GM18873 (cell line): Measurements from ENCODE around the gene RPS14.
"Not testable (repeated sequence)": the region's sequence is repeated elsewhere in the genome, so short reads cannot be mapped to it uniquely, and the experiment has no call there.

Source experiments
- ATAC-seq: cut with Tn5 transposase; IDR thresholded peaks from one replicate; pipeline ENCODE4 v1.9.1; 2021; ENCODE audit warnings: mild to moderate bottlenecking, moderate library complexity, moderate number of reproducible peaks; ENCODE audit not compliant: unreplicated experiment, low FRiP score

The RPS14 gene

DNA sequence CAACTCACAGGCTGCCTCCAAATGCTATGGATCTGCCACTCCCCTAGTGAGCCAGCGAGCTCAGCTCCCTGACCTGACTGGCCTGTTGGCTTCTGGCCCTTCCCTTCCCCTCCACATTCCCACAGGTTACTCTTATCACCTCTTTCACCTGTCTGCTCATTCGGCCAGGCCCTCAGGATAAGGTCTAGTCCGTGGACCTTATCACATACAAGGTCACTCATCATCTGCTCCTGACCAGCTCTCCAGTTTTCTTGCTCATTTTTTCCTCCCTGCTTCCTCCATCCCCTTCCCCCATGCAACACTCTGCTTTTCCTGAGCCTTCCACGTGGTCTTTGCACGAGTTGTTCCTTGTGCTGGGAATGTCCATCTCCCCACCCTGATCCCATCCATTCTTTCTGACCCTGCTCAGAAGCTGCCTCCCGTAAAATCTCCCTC, 32.5 kb upstream of the RPS14 start:
- ATAC-seq = no peak

DNA sequence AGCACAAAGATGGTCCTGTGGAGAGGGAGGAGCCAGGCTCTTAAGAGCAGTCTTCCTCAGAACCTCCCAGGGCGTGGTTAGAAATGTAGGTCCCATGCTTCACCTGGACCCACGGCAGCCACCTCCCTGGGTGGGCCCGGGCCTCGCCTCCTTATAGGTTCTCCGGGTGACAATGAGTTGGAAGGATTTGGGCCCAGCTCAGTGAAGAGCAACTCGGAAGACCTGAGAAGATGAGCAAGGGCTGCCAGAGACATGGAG, 32.1 kb upstream of the RPS14 start:
- ATAC-seq = no peak

DNA sequence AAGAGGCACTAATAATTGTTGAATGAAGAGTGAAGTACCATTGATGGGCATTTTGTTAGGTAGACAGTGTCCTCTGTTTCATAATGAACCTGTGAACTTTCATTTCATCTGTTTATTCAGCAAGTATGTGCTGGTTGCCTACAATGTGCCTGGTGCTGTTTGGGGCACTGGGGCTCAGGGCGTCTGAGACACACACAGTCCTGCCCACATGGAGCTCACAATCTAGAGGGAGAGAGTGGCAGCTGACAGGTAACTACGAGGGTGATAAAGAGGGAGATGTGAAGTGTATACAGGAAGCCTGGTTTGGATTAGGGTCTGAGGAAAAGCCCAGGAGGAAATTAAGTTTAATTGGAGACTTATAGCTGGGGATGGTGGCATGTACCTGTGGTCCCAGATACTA, 29.9 kb upstream of the RPS14 start:
- ATAC-seq = no peak

- ATAC-seq = not testable (repeated sequence)
Observed at GRCh38 chr5:150476568-150476967, 27.0 kb upstream of the RPS14 start.

- no peak for ATAC-seq
Observed at GRCh38 chr5:150473673-150474358, 24.3 kb upstream of the RPS14 start.

DNA sequence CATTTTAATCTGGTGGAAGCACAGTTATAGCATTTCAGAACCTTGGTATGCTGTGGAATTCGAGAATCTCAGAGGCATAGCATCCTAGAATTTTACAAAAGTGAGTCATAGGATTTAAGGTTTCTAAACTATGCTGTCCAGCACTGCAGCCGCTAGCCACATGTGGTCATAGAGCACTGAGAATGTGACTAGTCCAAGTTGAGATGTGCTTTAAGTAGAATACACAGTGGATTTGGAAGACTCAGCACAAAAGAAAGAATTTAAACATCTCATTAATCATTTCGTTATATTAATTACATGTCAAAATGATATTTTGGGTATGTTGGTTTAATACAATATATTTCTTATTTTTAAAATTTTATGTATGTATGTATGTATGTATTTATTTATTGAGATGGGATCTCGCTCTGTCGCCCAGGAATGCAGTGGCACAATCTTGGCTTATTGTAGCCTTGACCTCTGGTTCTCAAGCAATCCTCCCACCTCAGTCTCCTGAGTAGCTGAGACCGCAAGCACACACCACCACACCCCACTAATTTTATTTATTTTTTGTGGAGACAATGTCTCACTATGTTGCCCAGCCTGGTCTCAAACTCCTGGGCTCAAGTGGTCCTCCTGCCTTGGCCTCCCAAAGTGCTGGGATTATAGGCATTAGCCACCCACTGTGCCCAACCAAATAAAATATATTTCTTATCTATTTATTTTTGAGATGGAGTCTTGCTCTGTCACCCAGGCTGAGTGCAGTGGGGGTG, 20.4 kb upstream of the RPS14 start:
- ATAC-seq = no peak

GRCh38 chr5:150468206-150468605, 18.7 kb upstream of the RPS14 start:
- ATAC-seq = no peak

DNA sequence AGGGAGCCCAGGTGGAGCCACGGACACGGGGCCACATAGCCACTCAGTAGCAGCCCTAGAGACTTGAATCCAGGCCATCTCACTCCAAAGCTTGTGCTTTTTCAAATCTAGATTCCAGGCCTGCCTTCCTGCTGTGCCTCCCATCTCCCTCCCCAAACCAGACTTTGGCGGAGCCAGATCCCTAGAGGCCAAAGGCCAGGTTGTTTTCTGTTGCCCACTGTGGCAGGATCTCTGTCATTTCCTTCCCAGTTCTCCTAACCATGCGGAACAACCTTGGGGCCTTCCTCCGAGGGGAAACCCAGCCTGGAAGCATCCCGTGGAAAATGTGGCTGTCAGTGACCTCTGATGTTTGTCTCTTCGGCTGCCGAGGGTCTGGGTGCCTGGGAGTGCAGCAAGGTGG, 16.4 kb upstream of the RPS14 start:
- no peak for ATAC-seq

GRCh38 chr5:150464554-150465012, 15.0 kb upstream of the RPS14 start:
- ATAC-seq = no peak

DNA sequence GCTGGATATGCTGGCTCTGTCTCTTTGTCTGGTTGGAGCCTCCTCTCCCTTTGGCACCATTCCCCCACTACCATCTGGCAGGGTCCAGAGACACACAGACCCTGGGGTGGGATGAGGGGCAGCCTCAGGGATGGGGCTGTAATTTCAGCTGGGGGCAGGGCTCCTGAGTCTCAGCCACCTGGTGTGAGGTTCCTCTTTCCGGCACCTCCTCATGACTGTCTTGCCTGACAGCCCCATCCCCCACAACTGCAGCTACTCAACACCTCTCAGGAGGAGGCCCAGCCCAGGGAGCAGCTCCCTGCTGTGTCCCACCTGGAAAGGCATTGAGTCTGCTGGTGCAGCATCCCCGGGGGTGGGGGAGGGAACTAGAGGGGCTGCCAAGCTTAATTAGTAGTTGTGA, 11.7 kb upstream of the RPS14 start:
- ATAC-seq = peak; percentile 71

- no peak for ATAC-seq
Observed at GRCh38 chr5:150460781-150461180, 11.2 kb upstream of the RPS14 start.

DNA sequence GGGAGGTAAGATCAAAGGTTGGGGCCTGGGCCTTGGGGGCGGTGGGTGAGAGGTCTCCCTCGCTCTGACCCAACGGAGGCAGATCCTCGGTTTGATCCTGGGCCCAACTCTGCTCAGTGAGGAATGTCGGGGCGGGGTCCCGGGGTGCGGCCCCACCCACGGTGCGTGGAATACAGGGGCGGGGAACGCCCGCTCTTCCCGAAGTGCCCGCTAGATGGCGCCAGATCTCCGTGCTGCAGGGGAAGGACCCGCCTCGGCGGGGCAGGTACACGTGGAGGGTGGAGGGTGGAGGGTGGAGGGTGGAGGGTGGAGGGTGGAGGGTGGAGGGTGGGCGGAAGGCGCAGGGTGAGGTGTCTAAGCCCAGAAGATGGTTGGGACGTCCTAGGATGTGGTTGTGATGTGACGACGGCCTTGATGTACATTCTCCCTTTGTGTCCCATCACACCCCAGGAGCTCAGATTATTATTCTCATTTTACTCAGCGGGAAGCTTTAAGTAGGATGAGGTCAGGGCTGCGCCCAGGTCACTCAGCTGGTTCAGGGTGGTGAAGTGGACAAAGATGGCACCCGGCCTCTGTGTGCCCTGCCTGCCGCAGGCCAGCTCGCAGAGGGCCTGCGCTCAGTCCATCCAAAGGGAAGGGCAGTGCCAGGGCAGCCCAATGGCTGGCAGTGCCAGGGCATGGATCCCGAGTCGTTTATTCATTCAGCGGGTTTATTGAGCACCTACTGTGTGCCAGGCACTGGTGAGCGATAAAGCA, 9.4 kb upstream of the RPS14 start:
- peak; percentile 62 for ATAC-seq

DNA sequence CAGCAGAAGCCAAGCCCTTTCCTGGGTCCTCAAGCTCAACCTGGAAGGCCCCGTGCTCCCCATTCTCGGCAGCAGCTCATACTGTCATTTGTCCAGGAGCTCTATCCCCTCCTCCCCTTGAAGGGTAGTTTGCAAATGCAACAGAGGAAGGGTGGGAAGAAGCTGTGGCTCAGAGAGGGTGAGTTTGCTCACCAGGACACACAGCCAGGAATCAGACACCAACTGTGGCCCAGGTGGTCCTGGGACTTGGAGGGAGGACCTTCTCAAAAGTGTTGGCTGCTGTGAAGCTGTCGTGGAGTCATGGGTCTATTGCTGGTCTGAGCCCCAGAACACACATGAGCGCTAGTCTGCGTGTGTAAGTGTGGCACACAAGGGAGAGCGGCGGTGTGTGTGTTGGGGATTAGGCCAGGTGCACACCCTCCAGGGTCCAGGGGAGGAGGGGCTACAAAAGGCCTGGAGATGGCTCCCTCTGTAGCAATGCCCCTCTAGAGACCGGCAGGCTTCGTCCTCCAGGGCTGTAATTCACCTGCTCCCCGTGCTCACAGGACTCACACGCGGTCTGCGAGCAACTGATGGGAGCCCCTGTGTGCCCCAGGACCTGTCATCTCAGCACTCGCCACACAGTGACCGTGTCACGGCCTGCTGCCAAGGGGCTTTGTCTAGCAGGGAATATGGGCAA, 8.2 kb upstream of the RPS14 start:
- no peak for ATAC-seq

DNA sequence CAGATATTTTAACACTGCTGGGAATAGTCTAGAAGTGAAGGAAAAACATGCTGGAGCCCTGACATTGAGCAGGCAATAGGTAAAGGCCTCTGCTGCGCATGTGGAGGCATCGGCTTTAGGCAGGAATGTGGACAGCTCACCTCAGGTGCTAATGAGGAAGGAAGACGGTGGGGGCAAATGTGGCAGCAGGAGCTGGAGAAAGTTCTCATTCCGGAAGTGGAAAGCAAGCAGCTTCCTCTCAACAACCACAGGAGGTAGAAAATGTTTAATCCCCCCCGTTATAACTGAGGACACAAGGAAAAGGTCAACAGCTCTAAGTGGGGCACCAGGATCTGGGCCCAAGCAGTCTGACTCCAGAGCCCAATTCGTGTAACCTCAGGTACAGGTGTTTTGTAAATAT, 7.6 kb upstream of the RPS14 start:
- no peak for ATAC-seq

DNA sequence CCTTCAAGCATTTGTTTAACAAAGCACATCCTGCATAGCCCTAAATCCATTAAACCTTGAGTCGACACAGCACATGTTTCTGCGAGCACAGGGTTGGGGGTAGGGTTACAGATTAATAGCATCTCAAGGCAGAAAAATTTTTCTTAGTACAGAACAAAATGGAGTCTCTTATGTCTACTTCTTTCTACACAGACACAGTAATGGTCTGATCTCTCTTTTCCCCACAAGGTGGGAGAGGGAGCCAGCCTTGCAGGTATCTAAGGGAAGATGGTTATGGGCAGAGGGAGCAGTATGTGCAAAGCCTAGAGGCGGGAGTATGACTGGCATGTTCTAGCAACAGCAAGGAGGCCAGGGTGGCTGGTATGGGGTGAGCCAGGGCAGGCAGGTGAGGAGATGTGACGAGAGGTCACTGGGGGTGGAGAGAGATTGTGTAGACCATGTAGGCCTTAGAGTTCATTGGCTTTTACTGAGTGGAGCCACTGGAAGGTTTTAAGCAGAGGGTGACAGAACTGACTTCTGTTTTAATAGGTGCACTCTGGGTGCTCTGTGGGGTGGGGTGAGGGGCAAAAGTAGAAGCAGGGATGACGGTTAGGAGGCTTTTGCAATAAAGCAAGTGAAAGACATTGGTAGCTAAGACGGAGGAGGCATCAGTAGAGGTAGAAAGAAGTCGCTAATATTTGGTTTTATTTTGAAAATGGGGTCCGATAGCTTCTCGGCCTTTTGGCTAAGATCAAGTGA, 5.1 kb upstream of the RPS14 start:
- no peak for ATAC-seq

DNA sequence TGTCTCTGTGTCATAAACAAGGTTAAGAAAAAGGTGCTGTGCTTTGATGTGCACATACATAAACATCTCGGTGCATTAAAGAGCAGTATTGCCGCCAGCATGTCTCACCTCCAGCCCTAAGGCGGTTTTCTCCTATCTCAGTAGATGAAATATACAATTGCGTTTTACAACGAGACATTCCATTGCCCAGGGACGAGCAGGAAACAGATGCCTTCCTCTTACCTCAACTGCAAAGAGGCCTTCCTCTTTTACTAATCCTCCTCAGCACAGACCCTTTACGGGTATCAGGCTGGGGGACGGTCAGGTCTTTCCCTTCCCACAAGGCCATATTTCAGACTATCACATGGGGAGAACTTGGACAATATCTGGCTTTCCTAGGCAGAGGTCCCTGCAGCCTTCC, 4.5 kb upstream of the RPS14 start:
- ATAC-seq = not testable (repeated sequence)

DNA sequence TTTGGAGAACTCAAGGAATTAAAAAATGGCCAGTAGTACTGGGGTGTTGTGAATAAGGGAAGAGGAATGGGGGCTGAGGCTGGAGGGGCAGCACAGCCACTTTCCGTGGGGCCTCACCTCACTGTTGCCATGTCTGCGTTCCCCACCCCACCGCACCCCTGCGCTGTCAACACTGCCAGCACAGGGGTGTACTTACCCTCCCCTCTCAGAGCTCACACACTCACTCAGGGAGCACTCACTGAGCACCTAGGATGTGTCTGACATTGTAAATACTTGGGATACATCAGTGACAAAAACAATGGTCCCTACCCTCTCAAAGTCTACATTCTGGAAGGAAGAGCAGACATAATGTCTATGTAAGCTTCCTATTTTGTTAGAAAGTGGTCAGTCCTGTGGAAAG, 3.4 kb upstream of the RPS14 start:
- no peak for ATAC-seq

DNA sequence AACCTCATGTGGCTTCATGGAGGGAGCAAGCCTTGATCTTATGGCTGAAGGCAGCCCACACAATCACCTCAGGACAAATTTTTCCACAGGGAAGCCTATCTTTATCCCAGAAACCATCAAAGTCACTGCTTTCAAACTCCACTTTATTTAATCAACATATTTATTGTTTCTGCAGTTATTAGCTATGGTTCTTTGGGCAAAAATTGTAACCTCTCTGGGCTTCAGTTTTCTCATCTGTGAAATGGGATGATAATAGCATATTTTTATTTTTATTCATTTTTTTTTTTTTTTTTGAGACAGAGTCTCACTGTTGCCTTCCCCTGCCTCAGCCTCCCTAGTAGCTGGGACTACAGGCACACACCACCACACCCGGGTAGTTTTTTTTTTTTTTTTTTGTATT, 2.1 kb upstream of the RPS14 start:
- no peak for ATAC-seq

- no peak for ATAC-seq
Observed at GRCh38 chr5:150448952-150449516, 505 bp downstream of the RPS14 start.

DNA sequence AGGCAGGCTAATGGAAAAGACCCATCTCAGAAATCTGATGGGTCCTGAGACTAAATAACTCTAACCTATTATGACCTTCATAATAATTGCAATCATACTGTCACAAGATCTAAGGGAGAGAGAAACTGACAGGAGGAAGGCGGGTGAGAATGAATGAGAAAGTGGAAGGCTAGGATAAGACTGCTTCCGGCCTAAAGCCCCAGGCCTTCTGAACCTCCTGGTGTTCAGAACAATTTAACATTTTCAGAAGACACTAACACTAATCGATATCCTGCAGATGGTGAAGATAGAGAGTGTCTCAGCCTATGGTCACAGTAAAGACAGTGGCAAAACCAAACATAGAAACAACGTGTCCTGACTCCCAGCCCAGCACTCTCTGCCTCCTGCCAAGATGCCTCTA, 1.2 kb downstream of the RPS14 start:
- no peak for ATAC-seq
